OCI-LY1 (cell line): ENCODE results near the gene NKX2-3.

Experiments used
- H2AFZ ChIP-seq: fragments of 200-600 bp; sonication (generic), shearing (Covaris generic); 2 replicates; pipeline ENCODE4 v1.6.0; 2014; ENCODE audit warnings: antibody characterized with exemption, mild to moderate bottlenecking, low read length
- H3F3A ChIP-seq: fragments of 200-600 bp; sonication (generic), shearing (Covaris generic); 2 replicates; pipeline ENCODE4 v1.6.0; 2014; ENCODE audit warnings: mild to moderate bottlenecking, antibody characterized with exemption, low read length, moderate library complexity; ENCODE audit not compliant: insufficient read depth
- H3K27ac ChIP-seq: fragments of 200-600 bp; sonication (generic); 2 replicates; pipeline ENCODE4 v1.5.1; 2014; ENCODE audit warnings: low read length, mixed run types, mild to moderate bottlenecking, low read depth; ENCODE audit not compliant: poor library complexity, severe bottlenecking
- H3K27me3 ChIP-seq: fragments of 200-600 bp; sonication (generic); 2 replicates; pipeline ENCODE4 v1.6.0; 2014; ENCODE audit warnings: antibody characterized with exemption, mild to moderate bottlenecking, low read length, moderate library complexity; ENCODE audit not compliant: insufficient read depth
- H3K36me3 ChIP-seq: fragments of 200-600 bp; sonication (generic); 2 replicates; pipeline ENCODE4 v1.6.1; 2014; ENCODE audit warnings: mild to moderate bottlenecking, antibody characterized with exemption, low read length, moderate library complexity, mixed read lengths; ENCODE audit not compliant: insufficient read depth
- H3K4me1 ChIP-seq: fragments of 200-600 bp; sonication (generic); 2 replicates; pipeline ENCODE4 v1.5.1; 2014; ENCODE audit warnings: mild to moderate bottlenecking, low read length, moderate library complexity; ENCODE audit not compliant: insufficient read depth, severe bottlenecking
- H3K4me2 ChIP-seq: fragments of 200-600 bp; sonication (generic), shearing (Covaris generic); 2 replicates; pipeline ENCODE4 v1.6.1; 2014; ENCODE audit warnings: low read length
- H3K4me3 ChIP-seq: fragments of 200-600 bp; sonication (generic); 2 replicates; pipeline ENCODE4 v1.5.1; 2014; ENCODE audit warnings: low read length, low read depth, mild to moderate bottlenecking, mixed read lengths; ENCODE audit not compliant: poor library complexity, severe bottlenecking
- H3K79me2 ChIP-seq: fragments of 200-600 bp; shearing (Covaris generic); 2 replicates; pipeline ENCODE4 v1.6.1; 2016; ENCODE audit warnings: mixed run types, low read length, mixed read lengths; ENCODE audit not compliant: insufficient read depth
- H3K9ac ChIP-seq: fragments of 200-600 bp; sonication (generic), shearing (Covaris generic); 2 replicates; pipeline ENCODE4 v1.6.1; 2014; ENCODE audit warnings: mild to moderate bottlenecking, low read length, mixed read lengths
- H3K9me2 ChIP-seq: fragments of 200-600 bp; sonication (generic), shearing (Covaris generic); 2 replicates; pipeline ENCODE4 v1.6.1; 2014; ENCODE audit warnings: low read depth, mild to moderate bottlenecking, low read length, mixed read lengths
- H3K9me3 ChIP-seq: fragments of 200-600 bp; shearing (Covaris generic); 2 replicates; pipeline ENCODE4 v1.6.1; 2014; ENCODE audit warnings: low read length, mixed read lengths
- H4K20me1 ChIP-seq: fragments of 200-600 bp; sonication (generic), shearing (Covaris generic); 2 replicates; pipeline ENCODE4 v1.6.0; 2016; ENCODE audit warnings: mild to moderate bottlenecking, low read length; ENCODE audit not compliant: insufficient read depth
- CTCF ChIP-seq: fragments of 200-600 bp; sonication (generic), shearing (Covaris generic); IDR thresholded peaks from 2 replicates; pipeline ENCODE4 v1.5.1; 2017; ENCODE audit warnings: mild to moderate bottlenecking, antibody characterized with exemption, low read length, moderate library complexity, mixed read lengths
- EZH2 ChIP-seq: fragments of 200-600 bp; sonication (generic), shearing (Covaris generic); IDR thresholded peaks from 2 replicates; pipeline ENCODE4 v1.8.0; 2017; ENCODE audit warnings: borderline replicate concordance, mixed run types, mild to moderate bottlenecking, antibody characterized with exemption, low read length, moderate library complexity, mixed read lengths

The NKX2-3 gene

GRCh38 chr10:99582255-99582770 is 49.6 kb downstream of the NKX2-3 start:
- Histone ChIP-seq H3F3A (no peaks in the 10 kb centered on the region), H2AFZ (no peak overlapping the region), H3K9ac (no peak overlapping the region), H3K27ac (no peak overlapping the region), H3K4me3 (no peak overlapping the region), H3K4me1 (no peaks in the 10 kb centered on the region), H3K27me3 (no peaks in the 10 kb centered on the region), H3K4me2 (no peak overlapping the region), H3K36me3 (no peaks in the 10 kb centered on the region), H3K9me2 (no peaks in the 10 kb centered on the region), H3K9me3 (no peaks in the 10 kb centered on the region), H4K20me1 (no peaks in the 10 kb centered on the region), H3K79me2 (no peaks in the 10 kb centered on the region)
- TF ChIP-seq CTCF (no peak), EZH2 (no peak)

- Histone ChIP-seq H3K4me3 (no peak overlapping the region), H3K27me3 (no peaks in the 10 kb centered on the region)
- TF ChIP-seq CTCF (no peak), EZH2 (no peak)
Observed at GRCh38 chr10:99583687-99584086, 50.9 kb downstream of the NKX2-3 start.

More at GRCh38 chr10:99583687-99584086, 50.9 kb downstream of the NKX2-3 start:
- Histone ChIP-seq H2AFZ (no peak overlapping the region), H3K27ac (no peak overlapping the region), H3K4me2 (no peak overlapping the region), H3K79me2 (no peaks in the 10 kb centered on the region), H3K9me3 (no peaks in the 10 kb centered on the region), H4K20me1 (no peaks in the 10 kb centered on the region), H3K9ac (no peak overlapping the region), H3K9me2 (no peaks in the 10 kb centered on the region), H3F3A (no peaks in the 10 kb centered on the region), H3K4me1 (no peaks in the 10 kb centered on the region), H3K36me3 (no peaks in the 10 kb centered on the region)
